Upper lobe of left lung (tissue), 6 donors: ENCODE data around the gene PPP1CC. TPM values are rescaled to one million over a fixed set of nuclear protein-coding genes. Genes with fewer than 3 reads are reported as not detected.
"Not testable (repeated sequence)": the region's sequence is repeated elsewhere in the genome, so short reads cannot be mapped to it uniquely, and the experiment has no call there.

Source experiments
- ATAC-seq, 2 donors: fragments of 200-7000 bp; cut with Tn5 transposase; one replicate each; pipeline ENCODE4 v1.9.1; 2022; ENCODE audit warnings: mild to moderate bottlenecking in 2 of 2, moderate library complexity in 2 of 2; ENCODE audit not compliant: low FRiP score in 2 of 2
- DNase-seq, 2 donors: peaks; one replicate each; pipeline ENCODE4 v3.0.0-alpha.2; 2019 to 2020
- H3K27ac ChIP-seq, 4 donors: fragments of 200-600 bp; sonication (generic); one replicate each; pipeline ENCODE4 v1.5.1; 2016 to 2019
- H3K27me3 ChIP-seq, 4 donors: fragments of 200-600 bp; sonication (generic); one replicate each; pipeline ENCODE4 v1.5.1; 2017 to 2019
- H3K36me3 ChIP-seq, 4 donors: fragments of 200-600 bp; sonication (generic); one replicate each; pipeline ENCODE4 v1.5.1; 2016 to 2019
- H3K4me1 ChIP-seq, 4 donors: fragments of 200-600 bp; sonication (generic); one replicate each; pipeline ENCODE4 v1.5.1; 2018 to 2019
- H3K4me3 ChIP-seq, 4 donors: fragments of 200-600 bp; sonication (generic); one replicate each; pipeline ENCODE4 v1.5.1; 2017 to 2019; ENCODE audit warnings: mild to moderate bottlenecking in 2 of 4, moderate library complexity in 1 of 4
- H3K9me3 ChIP-seq, 4 donors: fragments of 200-600 bp; sonication (generic); one replicate each; pipeline ENCODE4 v1.5.1; 2018 to 2019
- EP300 ChIP-seq, 4 donors: sonication (generic); formaldehyde crosslinking; IDR thresholded peaks; one replicate each; pipeline ENCODE4 v1.5.1; 2017; ENCODE audit warnings: antibody characterized with exemption in 4 of 4, control low read depth in 2 of 4
- POLR2A ChIP-seq, 4 donors: fragments of 450-650 bp; IDR thresholded peaks; one replicate each; pipeline ENCODE4 v1.5.1; 2016 to 2017; ENCODE audit warnings: antibody characterized with exemption in 4 of 4, mild to moderate bottlenecking in 2 of 4
- POLR2AphosphoS5 ChIP-seq, 2 donors: sonication (generic); formaldehyde crosslinking; IDR thresholded peaks; one replicate each; pipeline ENCODE4 v1.5.1; 2017; ENCODE audit warnings: antibody characterized with exemption in 2 of 2
- WGBS, 2 donors: methylation state at CpG; one replicate each; pipeline ENCODE4 v1.1.5; 2017 to 2018; 5-methylcytosine and 5-hydroxymethylcytosine counted together
- total RNA-seq, 6 donors: library from RNA; depleted of rRNA in 4 of 6; stranded (reverse); fragments of >200 nt in 4 of 6; gene quantifications; one replicate each; pipeline versions ENCODE4 v1.1.0 to v1.2.1, GENCODE V29; 2016 to 2021
- TF ChIP-seq, protein P1 (sequence below), 6 experiments: fragments of 450-650 bp in 4 of 6; fragments of 200-600 bp in 2 of 6; sonication (generic) in 2 of 6; IDR thresholded peaks; one replicate each; pipeline ENCODE4 v1.5.1; 2016 to 2019; ENCODE audit warnings: antibody characterized with exemption in 6 of 6
- donor health status: DM: no; HTN: no; CAD: no; lungs with moderate emphysema.
- donor health status: DM: no; HTN: yes; CAD: no; lungs with severe emphysema.

The PPP1CC gene
- total RNA-seq, 6 donors from 2014 or later: 26.0 to 114 (median 85.4) TPM

DNA sequence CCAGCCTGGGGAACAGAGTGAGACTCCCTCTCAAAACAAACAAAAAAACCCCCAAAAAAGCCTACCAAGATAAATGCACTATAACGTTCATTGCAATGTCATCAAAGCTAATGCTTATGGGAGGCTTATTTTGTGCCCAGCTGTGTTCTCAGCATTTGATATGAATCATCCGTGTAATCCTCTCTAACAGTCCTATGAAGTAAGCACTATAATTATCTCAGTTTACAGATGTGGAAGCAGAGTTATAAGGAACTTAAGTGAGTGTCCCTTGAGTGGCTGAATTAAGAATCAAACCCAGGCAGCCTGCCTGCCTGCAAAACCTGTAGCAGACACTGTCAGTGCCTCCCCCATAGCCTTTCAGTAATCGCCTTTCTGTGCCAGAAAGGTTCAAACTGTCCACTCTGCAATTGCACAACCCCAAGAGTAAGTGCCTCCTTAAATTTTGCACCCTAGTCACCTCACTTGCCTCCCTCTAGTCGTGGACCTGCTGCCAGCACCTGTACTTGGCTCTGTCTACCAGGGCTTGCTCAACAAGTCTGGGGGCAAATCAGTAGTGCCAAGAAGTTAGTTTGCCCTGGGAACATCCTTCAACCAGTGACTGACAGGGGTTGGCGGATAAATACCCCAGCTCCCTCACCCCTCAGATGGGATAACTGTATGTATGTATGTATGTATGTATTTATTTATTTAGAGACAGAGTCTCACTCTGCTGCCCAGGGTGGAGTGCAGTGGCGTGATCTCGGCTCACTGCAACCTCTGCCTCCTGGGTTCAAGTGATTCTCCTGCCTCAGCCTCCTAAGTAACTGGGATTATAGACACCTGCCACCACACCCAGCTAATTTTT, 23.8 kb upstream of the PPP1CC start:
- Histone ChIP-seq H3K27me3 (no peaks in the 10 kb centered on the region), H3K4me1 (no peaks in the 10 kb centered on the region), H3K27ac (no peak overlapping the region), H3K36me3 (no peaks in the 10 kb centered on the region), H3K9me3 (peaks cover 0 to 4% (median 0%) of the 10 kb centered on the region in 4 donors), H3K4me3 (no peak overlapping the region)
- TF ChIP-seq, protein P1, sequence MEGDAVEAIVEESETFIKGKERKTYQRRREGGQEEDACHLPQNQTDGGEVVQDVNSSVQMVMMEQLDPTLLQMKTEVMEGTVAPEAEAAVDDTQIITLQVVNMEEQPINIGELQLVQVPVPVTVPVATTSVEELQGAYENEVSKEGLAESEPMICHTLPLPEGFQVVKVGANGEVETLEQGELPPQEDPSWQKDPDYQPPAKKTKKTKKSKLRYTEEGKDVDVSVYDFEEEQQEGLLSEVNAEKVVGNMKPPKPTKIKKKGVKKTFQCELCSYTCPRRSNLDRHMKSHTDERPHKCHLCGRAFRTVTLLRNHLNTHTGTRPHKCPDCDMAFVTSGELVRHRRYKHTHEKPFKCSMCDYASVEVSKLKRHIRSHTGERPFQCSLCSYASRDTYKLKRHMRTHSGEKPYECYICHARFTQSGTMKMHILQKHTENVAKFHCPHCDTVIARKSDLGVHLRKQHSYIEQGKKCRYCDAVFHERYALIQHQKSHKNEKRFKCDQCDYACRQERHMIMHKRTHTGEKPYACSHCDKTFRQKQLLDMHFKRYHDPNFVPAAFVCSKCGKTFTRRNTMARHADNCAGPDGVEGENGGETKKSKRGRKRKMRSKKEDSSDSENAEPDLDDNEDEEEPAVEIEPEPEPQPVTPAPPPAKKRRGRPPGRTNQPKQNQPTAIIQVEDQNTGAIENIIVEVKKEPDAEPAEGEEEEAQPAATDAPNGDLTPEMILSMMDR (IDR thresholded peaks at IDR 0.05): no peak
- TF ChIP-seq POLR2A (IDR thresholded peaks at IDR 0.05) (no peak), EP300 (IDR thresholded peaks at IDR 0.05) (no peak), POLR2AphosphoS5 (IDR thresholded peaks at IDR 0.05) (no peak)
- peak in 1 of 2 donors; percentile 60 for ATAC-seq
- WGBS, 2 donors: 62 to 64% methylated on average over 7 of the region's 7 CpGs
- peak in 1 of 2 donors; percentile 25 for DNase-seq

DNA sequence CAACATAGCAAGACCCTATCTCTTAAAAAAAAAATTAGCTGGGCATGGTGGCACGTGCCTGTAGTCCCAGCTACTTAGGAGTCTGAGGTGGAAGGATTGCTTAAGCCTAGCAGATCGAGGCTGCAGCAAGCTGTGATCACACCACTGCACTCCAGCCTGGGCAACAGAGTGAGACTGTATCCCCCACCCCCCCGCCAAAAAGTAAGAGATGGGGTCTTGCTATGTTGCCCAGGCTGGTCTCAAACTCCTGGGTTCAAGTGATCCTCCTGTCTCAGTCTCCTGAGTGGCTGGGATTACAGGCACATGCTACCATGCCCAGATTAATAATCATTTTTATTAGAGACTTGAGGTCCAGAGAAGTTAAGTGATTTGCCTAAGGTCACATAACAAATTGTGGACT, 22.9 kb upstream of the PPP1CC start:
- not testable (repeated sequence) for H3K9me3 ChIP-seq, H3K4me3 ChIP-seq, H3K27me3 ChIP-seq, H3K4me1 ChIP-seq, H3K27ac ChIP-seq, ATAC-seq, DNase-seq, H3K36me3 ChIP-seq
- WGBS, 2 donors: 87 to 93% methylated on average over 3 of the region's 3 CpGs

- Histone ChIP-seq H3K4me1 (no peaks in the 10 kb centered on the region), H3K27ac (no peak overlapping the region), H3K36me3 (no peaks in the 10 kb centered on the region), H3K27me3 (no peaks in the 10 kb centered on the region), H3K4me3 (no peak overlapping the region), H3K9me3 (peaks cover 0 to 4% (median 0%) of the 10 kb centered on the region in 4 donors)
- WGBS, 2 donors: 58 to 65% methylated on average over 4 of the region's 4 CpGs
- ATAC-seq (no peak), DNase-seq (no peak)
- TF ChIP-seq POLR2A (IDR thresholded peaks at IDR 0.05): no peak
- TF ChIP-seq, protein P1 (IDR thresholded peaks at IDR 0.05): no peak
- no peak for TF ChIP-seq POLR2AphosphoS5 (IDR thresholded peaks at IDR 0.05)
These were observed 22.4 kb upstream of the PPP1CC start for GRCh38 chr12:110765111-110765510.

GRCh38 chr12:110763583-110763982, 20.9 kb upstream of the PPP1CC start:
- Histone ChIP-seq H3K4me1 (no peaks in the 10 kb centered on the region), H3K4me3 (no peak overlapping the region), H3K36me3 (no peaks in the 10 kb centered on the region), H3K27ac (no peak overlapping the region), H3K27me3 (no peaks in the 10 kb centered on the region), H3K9me3 (no peaks in the 10 kb centered on the region)
- peak in 1 of 2 donors; percentile 36 for ATAC-seq
- 70 to 80% methylated on average over 6 to 7 of the region's 7 CpGs for WGBS, 2 donors
- no peak for DNase-seq
- TF ChIP-seq POLR2A (IDR thresholded peaks at IDR 0.05) (no peak), POLR2AphosphoS5 (IDR thresholded peaks at IDR 0.05) (no peak), EP300 (IDR thresholded peaks at IDR 0.05) (no peak)
- TF ChIP-seq, protein P1 (IDR thresholded peaks at IDR 0.05): no peak

DNA sequence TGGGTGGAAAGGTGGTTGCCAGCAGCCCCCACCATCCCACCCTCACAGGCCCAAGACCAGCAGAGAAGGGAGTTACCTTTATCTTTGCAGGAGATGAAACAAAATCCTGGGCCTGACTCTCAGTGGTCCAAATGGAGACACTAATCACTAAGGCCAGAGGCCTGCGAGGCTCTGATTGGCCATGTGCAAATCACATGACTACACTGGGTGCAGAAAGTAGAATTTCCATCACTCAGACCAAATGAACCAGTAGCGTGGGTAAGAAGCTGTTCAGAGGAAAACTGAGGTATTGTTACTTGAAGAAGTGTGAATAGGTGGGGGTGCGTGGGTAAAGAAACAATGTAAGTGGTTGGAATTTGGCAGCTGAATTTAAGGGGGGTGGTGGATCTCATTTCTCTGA, 20.2 kb upstream of the PPP1CC start:
- H3K27ac ChIP-seq: no peak overlapping the region
- WGBS, 2 donors: 83 to 90% methylated on average over 3 of the region's 3 CpGs
- no peak for ATAC-seq
- no peak overlapping the region for H3K4me3 ChIP-seq
- H3K9me3 ChIP-seq: no peaks in the 10 kb centered on the region
- H3K27me3 ChIP-seq: no peaks in the 10 kb centered on the region
- no peaks in the 10 kb centered on the region for H3K4me1 ChIP-seq
- no peak for TF ChIP-seq POLR2A (IDR thresholded peaks at IDR 0.05)
- no peak for TF ChIP-seq POLR2AphosphoS5 (IDR thresholded peaks at IDR 0.05)
- TF ChIP-seq EP300 (IDR thresholded peaks at IDR 0.05): no peak
- TF ChIP-seq, protein P1 (IDR thresholded peaks at IDR 0.05): no peak
- no peaks in the 10 kb centered on the region for H3K36me3 ChIP-seq
- DNase-seq: no peak
